ENCODE data around the gene CTU2. TPM values are rescaled to one million over a fixed set of nuclear protein-coding genes. Genes with fewer than 3 reads are reported as not detected.
A peak's percentile ranks its signal among the peaks of the same experiment; 100 is the strongest.

The CTU2 gene
- polyA plus RNA-seq, 1 of the 3 experiments (the other 2 are of a cell fraction): 16.2 TPM

DNA sequence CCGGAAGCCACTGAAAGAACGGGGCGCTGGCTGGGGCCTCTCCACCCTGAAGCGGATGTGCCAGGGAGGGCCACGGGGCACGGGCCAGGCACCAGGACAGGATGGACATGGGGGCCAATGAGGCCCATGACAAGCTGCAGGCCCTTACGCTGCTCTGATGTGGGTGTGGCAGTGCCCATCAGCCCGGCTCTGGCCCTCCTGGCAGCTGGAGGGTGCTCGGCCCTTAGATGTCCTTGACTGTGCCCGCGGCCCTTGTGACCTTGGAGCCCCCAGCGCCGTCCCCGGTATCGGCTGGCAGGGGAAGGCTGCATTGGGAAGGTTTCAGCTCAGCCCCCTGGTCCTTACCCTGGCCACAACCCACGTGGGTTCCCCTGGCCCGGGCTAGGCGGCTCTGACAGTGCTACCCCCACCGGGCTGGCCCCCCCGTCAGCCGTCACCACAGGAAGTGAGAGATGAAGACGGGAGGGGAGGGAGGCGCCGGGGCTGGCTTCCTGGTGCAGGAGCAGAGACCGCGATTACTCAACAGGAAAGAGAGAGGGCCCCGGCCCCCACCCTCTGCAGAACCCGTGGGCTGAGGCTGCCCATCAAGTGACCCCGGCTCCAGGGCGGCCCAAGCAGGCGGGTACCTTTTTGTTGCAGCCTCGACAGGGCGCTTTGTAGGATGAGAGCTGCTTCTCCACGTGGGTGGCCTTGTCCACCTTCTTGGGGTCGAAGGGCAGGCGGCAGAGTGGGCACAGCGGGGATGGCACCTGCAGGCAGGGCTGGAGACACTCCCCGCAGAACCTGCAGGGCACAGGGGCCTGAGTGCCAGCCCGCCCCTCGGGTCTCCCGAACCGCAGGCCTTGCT, 5.4 kb upstream of the CTU2 start:
- CTCF ChIA-PET: interaction anchor here (0.7 to 1.3 kb wide), 3 partner anchors 16 to 467 kb away, joined by 3 read pairs; no protein-coding TSS in a partner anchor
- no peak for DNase-seq

DNA sequence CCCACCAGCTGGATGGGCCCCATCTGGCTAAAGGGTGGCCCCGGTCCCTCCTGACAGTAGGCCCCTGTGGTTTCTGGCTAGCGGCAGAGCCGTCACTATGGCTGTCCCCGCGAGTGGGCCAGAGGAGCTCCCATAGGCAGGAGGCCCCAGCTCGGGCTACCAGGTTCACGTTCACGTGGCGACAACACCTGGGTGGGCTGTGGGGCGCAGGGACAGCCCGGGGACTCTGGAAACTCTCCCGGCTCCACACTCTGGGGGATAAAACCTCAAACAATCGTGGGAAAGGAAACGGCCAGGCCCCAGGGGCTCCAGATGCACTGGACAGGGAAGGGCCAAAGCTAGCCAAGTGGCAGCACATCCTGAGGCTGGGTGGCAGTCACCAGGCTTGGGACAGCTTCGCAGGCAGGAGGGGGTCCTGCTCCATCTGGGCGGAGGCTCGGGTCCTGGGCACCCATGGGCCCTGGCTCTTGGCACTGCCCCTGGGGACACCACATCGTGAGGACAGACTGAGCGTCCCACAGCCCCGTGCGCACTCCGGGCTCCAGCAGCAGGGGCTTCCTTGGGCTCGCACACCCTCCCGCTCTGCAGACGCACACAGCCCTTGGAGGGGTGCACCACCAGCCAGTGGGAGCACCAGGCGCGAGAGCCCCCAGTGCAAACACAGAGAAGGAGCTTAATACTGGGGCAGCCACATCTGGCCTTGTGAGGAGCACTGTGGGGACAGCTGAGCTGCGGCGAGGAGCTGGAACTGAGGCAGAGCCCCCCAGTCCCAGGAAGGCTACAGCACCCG, 4.5 kb upstream of the CTU2 start:
- POLR2A ChIA-PET: no interaction called here
- Histone ChIP-seq H3K4me1 (ENCODE audit: control insufficient read depth in 1 of 2, insufficient read depth in 2 of 2, low read depth in 1 of 2, low read length in 1 of 2) (peaks cover 9 to 13% of the 10 kb centered on the region in 2 experiments; a peak in 3 of 4 replicates), H2AFZ (ENCODE audit: low read depth) (no peak overlapping the region), H3K27ac (ENCODE audit: low read depth in 2 of 2, low read length in 1 of 2) (peak overlapping the region in 1 of 2 experiments; percentile 44; a peak in 2 of 4 replicates), H3K27me3 (ENCODE audit: insufficient read depth) (no peaks in the 10 kb centered on the region), H3K4me3 (ENCODE audit: low read depth in 2 of 2, low read length in 1 of 2) (no peak overlapping the region), H3K79me2 (ENCODE audit: insufficient read depth) (peaks cover 39% of the 10 kb centered on the region), H3K36me3 (replicated peaks in 1 of 2; ENCODE audit: control insufficient read depth in 1 of 2, insufficient read depth in 2 of 2, low read length in 1 of 2) (peaks cover 0 to 20% of the 10 kb centered on the region in 2 experiments), H3K9ac (no peak overlapping the region), H3K9me3 (no peaks in the 10 kb centered on the region), H4K20me1 (ENCODE audit: insufficient read depth) (0 out of 2 replicates have a peak, but pooled peaks cover 6% of the 10 kb centered on the region), H3K9me2 (no peaks in the 10 kb centered on the region), H3K4me2 (peak overlapping the region; percentile 76; the same call in 1 of the 2 replicates), H3F3A (replicated peaks; ENCODE audit: insufficient read depth) (peaks cover 3% of the 10 kb centered on the region)
- 84% methylated on average over 4 of the region's 30 CpGs for WGBS (ENCODE audit: low lambda C conversion rate)
- TF ChIP-seq JUND (IDR thresholded peaks at IDR 0.05) (no peak), POLR2AphosphoS5 (IDR thresholded peaks at IDR 0.05; ENCODE audit: low read depth, low read length) (no peak), CHD2 (IDR thresholded peaks at IDR 0.05; ENCODE audit: low read length, partially characterized antibody) (no peak), GATA2 (CRISPR knock-in tag; IDR thresholded peaks at IDR 0.05) (no peak), EP300 (IDR thresholded peaks at IDR 0.05; ENCODE audit: borderline replicate concordance in 1 of 2, low read depth in 1 of 2, low read length in 1 of 2) (no peak), SMC3 (IDR thresholded peaks at IDR 0.05; ENCODE audit: low read depth, low read length) (no peak), MXI1 (IDR thresholded peaks at IDR 0.05; ENCODE audit: low read depth, low read length) (no peak), YY1 (IDR thresholded peaks at IDR 0.05; ENCODE audit: low read depth) (no peak)
- CTCF ChIA-PET: interaction anchor here (0.7 to 1.3 kb wide), 3 partner anchors 17 to 466 kb away, joined by 3 read pairs; no protein-coding TSS in a partner anchor
- no peak for DNase-seq

More for the DNA sequence above, 5.4 kb upstream of the CTU2 start:
- H3K9me2 ChIP-seq: no peaks in the 10 kb centered on the region
- H3K79me2 ChIP-seq (ENCODE audit: insufficient read depth): peaks cover 35% of the 10 kb centered on the region
- no peak overlapping the region for H3K9ac ChIP-seq
- peaks cover 0 to 24% of the 10 kb centered on the region in 2 experiments for H3K36me3 ChIP-seq (replicated peaks in 1 of 2; ENCODE audit: control insufficient read depth in 1 of 2, insufficient read depth in 2 of 2, low read length in 1 of 2)
- POLR2A ChIA-PET: no interaction called here
- no peaks in the 10 kb centered on the region for H3K27me3 ChIP-seq (ENCODE audit: insufficient read depth)
- H4K20me1 ChIP-seq (ENCODE audit: insufficient read depth): 0 out of 2 replicates have a peak, but pooled peaks cover 6% of the 10 kb centered on the region
- peak overlapping the region; percentile 76; the same call in 1 of the 2 replicates for H3K4me2 ChIP-seq
- H2AFZ ChIP-seq (ENCODE audit: low read depth): no peak overlapping the region
- no peaks in the 10 kb centered on the region for H3F3A ChIP-seq (replicated peaks; ENCODE audit: insufficient read depth)
- peaks cover 8 to 13% of the 10 kb centered on the region in 2 experiments; a peak in 3 of 4 replicates for H3K4me1 ChIP-seq (ENCODE audit: control insufficient read depth in 1 of 2, insufficient read depth in 2 of 2, low read depth in 1 of 2, low read length in 1 of 2)
- WGBS (ENCODE audit: low lambda C conversion rate): 67% methylated on average over 17 of the region's 42 CpGs
- H3K4me3 ChIP-seq (ENCODE audit: low read depth in 2 of 2, low read length in 1 of 2): no peak overlapping the region; a peak in 1 of 4 replicates
- TF ChIP-seq, protein P1, sequence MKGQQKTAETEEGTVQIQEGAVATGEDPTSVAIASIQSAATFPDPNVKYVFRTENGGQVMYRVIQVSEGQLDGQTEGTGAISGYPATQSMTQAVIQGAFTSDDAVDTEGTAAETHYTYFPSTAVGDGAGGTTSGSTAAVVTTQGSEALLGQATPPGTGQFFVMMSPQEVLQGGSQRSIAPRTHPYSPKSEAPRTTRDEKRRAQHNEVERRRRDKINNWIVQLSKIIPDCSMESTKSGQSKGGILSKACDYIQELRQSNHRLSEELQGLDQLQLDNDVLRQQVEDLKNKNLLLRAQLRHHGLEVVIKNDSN (IDR thresholded peaks at IDR 0.05; ENCODE audit: borderline replicate concordance, low read depth): no peak
- TF ChIP-seq SIN3A (IDR thresholded peaks at IDR 0.05; ENCODE audit: borderline replicate concordance, low read depth, low read length): peak; percentile 82; the same call in 1 of the 2 replicates
- no peak; the same call in 1 of the 2 replicates for TF ChIP-seq TCF12 (IDR thresholded peaks at IDR 0.05)
- TF ChIP-seq, protein P2, sequence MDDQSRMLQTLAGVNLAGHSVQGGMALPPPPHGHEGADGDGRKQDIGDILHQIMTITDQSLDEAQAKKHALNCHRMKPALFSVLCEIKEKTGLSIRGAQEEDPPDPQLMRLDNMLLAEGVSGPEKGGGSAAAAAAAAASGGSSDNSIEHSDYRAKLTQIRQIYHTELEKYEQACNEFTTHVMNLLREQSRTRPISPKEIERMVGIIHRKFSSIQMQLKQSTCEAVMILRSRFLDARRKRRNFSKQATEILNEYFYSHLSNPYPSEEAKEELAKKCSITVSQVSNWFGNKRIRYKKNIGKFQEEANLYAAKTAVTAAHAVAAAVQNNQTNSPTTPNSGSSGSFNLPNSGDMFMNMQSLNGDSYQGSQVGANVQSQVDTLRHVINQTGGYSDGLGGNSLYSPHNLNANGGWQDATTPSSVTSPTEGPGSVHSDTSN (IDR thresholded peaks at IDR 0.05): peak; percentile 80
- TF ChIP-seq, protein P3, sequence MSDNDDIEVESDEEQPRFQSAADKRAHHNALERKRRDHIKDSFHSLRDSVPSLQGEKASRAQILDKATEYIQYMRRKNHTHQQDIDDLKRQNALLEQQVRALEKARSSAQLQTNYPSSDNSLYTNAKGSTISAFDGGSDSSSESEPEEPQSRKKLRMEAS (IDR thresholded peaks at IDR 0.05; ENCODE audit: low read depth): peak; percentile 71; the same call in 1 of the 2 replicates
- peak; percentile 71 for TF ChIP-seq GABPA (IDR thresholded peaks at IDR 0.05; ENCODE audit: low read depth)
- TF ChIP-seq ELF1 (IDR thresholded peaks at IDR 0.05): peak; percentile 71
- H3K27ac ChIP-seq (ENCODE audit: low read depth in 2 of 2, low read length in 1 of 2): peak overlapping the region in 1 of 2 experiments; percentile 44; a peak in 2 of 4 replicates
- H3K9me3 ChIP-seq: no peaks in the 10 kb centered on the region
